Measurements from ENCODE around the gene PROS1.
"Not testable (repeated sequence)": the region's sequence is repeated elsewhere in the genome, so short reads cannot be mapped to it uniquely, and the experiment has no call there.

PROS1 gene

DNA sequence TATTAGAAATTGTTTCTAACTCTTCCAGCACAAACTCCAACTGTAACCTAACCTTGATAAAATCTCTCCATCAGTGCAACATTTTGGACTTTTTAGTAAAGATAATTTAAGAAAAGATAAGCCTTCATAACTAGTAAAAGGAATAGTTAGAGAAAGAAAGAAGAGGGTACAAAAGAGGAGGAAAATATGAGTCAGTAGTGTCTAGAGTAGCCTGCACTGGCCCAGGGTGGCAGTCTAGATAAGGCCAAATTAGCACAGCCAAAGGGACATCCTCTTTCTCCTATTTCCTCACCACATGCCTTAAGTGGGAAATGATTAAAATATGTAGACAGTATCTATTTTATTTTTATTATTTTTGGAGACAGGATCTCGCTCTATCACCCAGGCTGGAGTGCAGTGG lies 3.7 kb downstream of the PROS1 start:
- Histone ChIP-seq H3K27me3 (replicated peaks) (no peaks in the 10 kb centered on the region), H3K36me3 (replicated peaks) (no peaks in the 10 kb centered on the region), H3K27ac (no peak overlapping the region), H3K4me3 (ENCODE audit: low read depth, low read length) (no peak overlapping the region)
- DNase-seq = no peak
- TF ChIP-seq, protein P1, sequence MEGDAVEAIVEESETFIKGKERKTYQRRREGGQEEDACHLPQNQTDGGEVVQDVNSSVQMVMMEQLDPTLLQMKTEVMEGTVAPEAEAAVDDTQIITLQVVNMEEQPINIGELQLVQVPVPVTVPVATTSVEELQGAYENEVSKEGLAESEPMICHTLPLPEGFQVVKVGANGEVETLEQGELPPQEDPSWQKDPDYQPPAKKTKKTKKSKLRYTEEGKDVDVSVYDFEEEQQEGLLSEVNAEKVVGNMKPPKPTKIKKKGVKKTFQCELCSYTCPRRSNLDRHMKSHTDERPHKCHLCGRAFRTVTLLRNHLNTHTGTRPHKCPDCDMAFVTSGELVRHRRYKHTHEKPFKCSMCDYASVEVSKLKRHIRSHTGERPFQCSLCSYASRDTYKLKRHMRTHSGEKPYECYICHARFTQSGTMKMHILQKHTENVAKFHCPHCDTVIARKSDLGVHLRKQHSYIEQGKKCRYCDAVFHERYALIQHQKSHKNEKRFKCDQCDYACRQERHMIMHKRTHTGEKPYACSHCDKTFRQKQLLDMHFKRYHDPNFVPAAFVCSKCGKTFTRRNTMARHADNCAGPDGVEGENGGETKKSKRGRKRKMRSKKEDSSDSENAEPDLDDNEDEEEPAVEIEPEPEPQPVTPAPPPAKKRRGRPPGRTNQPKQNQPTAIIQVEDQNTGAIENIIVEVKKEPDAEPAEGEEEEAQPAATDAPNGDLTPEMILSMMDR (IDR thresholded peaks at IDR 0.05; ENCODE audit: low read depth, low read length, missing control alignments) = no peak
- in situ Hi-C loops (cut with HindIII; ENCODE audit: low pct_ligation_motif_present, low sequenced_read_pairs) = no loop called here

DNA sequence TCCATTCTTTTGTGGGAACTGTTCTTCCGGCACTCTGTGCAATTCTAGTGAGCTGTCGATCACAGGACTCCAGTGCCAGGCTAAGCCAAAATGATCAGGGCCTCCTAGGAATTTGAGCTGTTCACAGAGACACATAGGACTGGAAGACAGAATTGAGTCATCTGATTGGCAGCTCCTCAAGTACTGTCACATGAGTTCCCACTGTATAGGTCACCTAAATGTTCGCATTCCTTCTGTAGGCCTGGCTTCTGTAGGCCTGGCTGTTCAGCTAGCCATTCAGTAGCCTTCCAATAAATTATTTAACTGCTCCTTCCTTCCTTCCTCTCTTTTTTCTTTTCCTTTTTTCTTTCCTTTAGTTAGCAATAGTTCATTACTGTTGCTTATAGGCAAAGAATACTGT lies 4.3 kb downstream of the PROS1 start:
- TF ChIP-seq, protein P1 (IDR thresholded peaks at IDR 0.05; ENCODE audit: low read depth, low read length, missing control alignments) = no peak
- Histone ChIP-seq H3K27me3 (replicated peaks) (no peaks in the 10 kb centered on the region), H3K36me3 (replicated peaks) (no peaks in the 10 kb centered on the region), H3K27ac (no peak overlapping the region), H3K4me3 (ENCODE audit: low read depth, low read length) (no peak overlapping the region)
- in situ Hi-C loops (cut with HindIII; ENCODE audit: low pct_ligation_motif_present, low sequenced_read_pairs) = no loop called here
- peak; percentile 66 for DNase-seq

DNA sequence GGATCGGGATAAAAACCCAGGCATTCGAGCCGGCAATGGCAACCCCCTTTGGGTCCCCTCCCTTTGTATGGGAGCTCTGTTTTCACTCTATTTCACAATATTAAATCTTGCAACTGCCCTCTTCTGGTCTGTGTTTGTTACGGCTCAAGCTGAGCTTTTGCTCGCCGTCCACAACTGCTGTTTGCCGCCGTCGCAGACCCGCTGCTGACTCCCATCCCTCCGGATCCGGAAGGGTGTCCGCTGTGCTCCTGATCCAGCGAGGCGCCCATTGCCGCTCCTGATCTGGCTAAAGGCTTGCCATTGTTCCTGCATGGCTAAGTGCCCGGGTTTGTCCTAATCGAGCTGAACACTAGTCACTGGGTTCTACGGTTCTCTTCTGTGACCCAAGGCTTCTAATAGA lies 8.6 kb downstream of the PROS1 start:
- H3K27me3 ChIP-seq (replicated peaks); DNase-seq; H3K36me3 ChIP-seq (replicated peaks); H3K27ac ChIP-seq; H3K4me3 ChIP-seq (ENCODE audit: low read depth, low read length); in situ Hi-C loops (cut with HindIII; ENCODE audit: low pct_ligation_motif_present, low sequenced_read_pairs): not testable (repeated sequence)

DNA sequence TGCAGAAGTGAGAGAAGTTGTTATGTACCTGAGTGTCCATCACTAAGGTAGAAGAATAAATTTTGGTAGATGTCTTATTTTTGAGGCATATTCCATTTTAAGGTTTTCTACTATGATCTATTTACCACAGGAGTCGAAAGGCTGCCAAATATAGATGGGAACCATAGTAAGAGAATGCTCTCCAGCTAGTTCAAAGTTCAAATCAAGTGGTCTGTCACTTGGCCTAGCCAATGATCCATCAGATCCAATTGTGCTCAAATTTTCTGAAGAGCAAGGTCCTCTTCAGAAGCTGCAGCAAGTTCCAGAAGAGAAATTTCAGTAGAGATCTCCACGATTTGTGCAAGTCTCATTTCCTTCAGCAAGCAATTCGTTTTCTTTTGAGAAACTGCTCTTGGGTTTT lies 10.9 kb downstream of the PROS1 start:
- no peak overlapping the region for H3K4me3 ChIP-seq (ENCODE audit: low read depth, low read length)
- H3K36me3 ChIP-seq (replicated peaks) = no peaks in the 10 kb centered on the region
- TF ChIP-seq, protein P1 (IDR thresholded peaks at IDR 0.05; ENCODE audit: low read depth, low read length, missing control alignments) = no peak
- H3K27ac ChIP-seq = no peak overlapping the region
- no peak for DNase-seq
- in situ Hi-C loops (cut with HindIII; ENCODE audit: low pct_ligation_motif_present, low sequenced_read_pairs) = no loop called here
- H3K27me3 ChIP-seq (replicated peaks) = no peaks in the 10 kb centered on the region

DNA sequence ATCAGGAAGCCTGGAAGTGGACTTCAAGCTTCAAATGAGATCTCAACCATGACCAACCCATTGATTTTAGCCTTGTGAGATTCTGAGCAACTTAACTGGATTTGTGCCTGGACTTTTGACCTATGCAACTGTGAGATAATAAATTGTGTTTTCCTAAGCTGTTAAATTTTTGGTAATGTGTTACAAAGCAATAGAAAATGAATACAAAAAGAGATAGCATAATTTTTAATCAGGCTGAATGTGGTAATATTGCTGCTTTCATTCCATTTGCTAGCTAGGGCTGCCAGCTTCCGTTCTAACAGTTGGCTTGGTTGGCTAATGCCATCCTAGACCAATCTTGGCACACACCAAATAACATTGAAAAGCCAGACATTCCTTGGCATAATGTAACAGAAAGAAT lies 12.2 kb downstream of the PROS1 start:
- Histone ChIP-seq H3K27ac (no peak overlapping the region), H3K36me3 (replicated peaks) (no peaks in the 10 kb centered on the region), H3K4me3 (ENCODE audit: low read depth, low read length) (no peak overlapping the region), H3K27me3 (replicated peaks) (no peaks in the 10 kb centered on the region)
- in situ Hi-C loops (cut with HindIII; ENCODE audit: low pct_ligation_motif_present, low sequenced_read_pairs) = no loop called here
- TF ChIP-seq, protein P1 (IDR thresholded peaks at IDR 0.05; ENCODE audit: low read depth, low read length, missing control alignments) = no peak
- no peak for DNase-seq

DNA sequence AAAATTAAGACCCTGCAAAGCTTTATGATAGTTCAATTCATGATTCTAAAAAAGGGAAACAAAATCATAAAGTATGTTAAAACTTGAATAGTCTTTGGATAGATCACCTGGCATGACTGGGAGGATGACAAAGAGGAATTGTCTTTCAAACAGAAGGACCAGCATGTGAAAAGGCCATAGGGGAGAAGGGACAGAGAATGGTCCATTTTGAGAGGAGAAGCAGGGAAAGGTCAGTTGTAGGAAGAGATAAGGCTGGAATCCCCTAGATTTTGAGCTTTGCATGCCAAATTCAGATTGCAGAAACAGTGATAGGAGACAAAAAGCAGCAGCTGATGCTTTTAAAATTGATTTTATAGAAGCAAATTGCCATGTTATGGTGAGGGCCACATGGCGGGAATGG lies 12.7 kb downstream of the PROS1 start:
- DNase-seq = no peak
- TF ChIP-seq, protein P1 (IDR thresholded peaks at IDR 0.05; ENCODE audit: low read depth, low read length, missing control alignments) = no peak
- in situ Hi-C loops (cut with HindIII; ENCODE audit: low pct_ligation_motif_present, low sequenced_read_pairs) = no loop called here
- H3K27me3 ChIP-seq (replicated peaks) = no peaks in the 10 kb centered on the region
- no peak overlapping the region for H3K4me3 ChIP-seq (ENCODE audit: low read depth, low read length)
- no peaks in the 10 kb centered on the region for H3K36me3 ChIP-seq (replicated peaks)
- no peak overlapping the region for H3K27ac ChIP-seq

DNA sequence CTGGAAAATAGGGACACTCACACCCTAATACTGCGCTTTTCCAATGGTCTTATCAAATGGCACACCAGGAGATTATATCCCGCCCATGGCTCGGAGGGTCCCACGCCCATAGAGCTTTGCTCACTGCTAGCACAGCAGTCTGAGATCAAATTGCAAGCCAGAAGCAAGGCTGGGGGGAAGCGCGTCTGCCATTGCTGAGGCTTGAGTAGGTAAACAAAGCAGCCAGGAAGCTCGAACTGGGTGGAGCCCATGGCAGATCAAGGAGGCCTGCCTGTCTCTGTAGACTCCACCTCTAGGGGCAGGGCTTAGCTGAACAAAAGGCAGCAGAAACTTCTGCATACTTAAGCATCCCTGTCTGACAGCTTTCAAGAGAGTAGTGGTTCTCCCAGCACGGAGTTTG lies 23.7 kb downstream of the PROS1 start:
- H3K27ac ChIP-seq; H3K27me3 ChIP-seq (replicated peaks); in situ Hi-C loops (cut with HindIII; ENCODE audit: low pct_ligation_motif_present, low sequenced_read_pairs); H3K36me3 ChIP-seq (replicated peaks); DNase-seq; H3K4me3 ChIP-seq (ENCODE audit: low read depth, low read length): not testable (repeated sequence)

DNA sequence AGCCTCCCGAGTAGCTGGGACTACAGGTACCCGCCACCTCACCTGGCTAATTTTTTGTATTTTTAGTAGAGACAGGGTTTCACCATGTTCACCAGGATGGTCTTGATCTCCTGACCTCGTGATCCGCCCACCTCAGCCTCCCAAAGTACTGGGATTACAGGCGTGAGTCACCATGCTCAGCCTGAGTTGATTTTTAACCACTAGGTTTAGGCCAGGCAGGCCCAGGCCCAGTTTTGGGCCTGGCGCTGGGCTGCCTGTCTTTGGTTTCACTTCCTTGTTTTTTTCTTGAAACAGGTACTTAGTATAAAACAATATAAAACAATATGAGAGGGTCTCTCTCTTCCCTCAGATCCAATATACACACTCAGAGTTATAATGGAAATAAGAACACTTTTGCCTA lies 36.2 kb downstream of the PROS1 start:
- in situ Hi-C loops (cut with HindIII; ENCODE audit: low pct_ligation_motif_present, low sequenced_read_pairs); H3K4me3 ChIP-seq (ENCODE audit: low read depth, low read length); H3K27me3 ChIP-seq (replicated peaks); DNase-seq; H3K36me3 ChIP-seq (replicated peaks); H3K27ac ChIP-seq: not testable (repeated sequence)
